Endothelial cell of umbilical vein (primary cell): Measurements from ENCODE around the gene PHF1. TPM values are rescaled to one million over a fixed set of nuclear protein-coding genes. Genes with fewer than 3 reads are reported as not detected.

Source experiments
- BruUV-seq: library from RNA; stranded (reverse); fragments of 400-500 nt; replicated peaks from 2 replicates; lab custom pipeline; 2021; lab: Mats Ljungman, UMichigan
- CTCF ChIA-PET: fragments of 300-600, 350-600 bp; sonication (Branson Sonifier 250); formaldehyde crosslinking; loops from one replicate; lab custom pipeline; 2021; ENCODE audit warnings: antibody characterized with exemption, inconsistent platforms; lab: Charles Lee
- POLR2A ChIA-PET: fragments of 300-600, 350-600 bp; sonication (Branson Sonifier 250); formaldehyde crosslinking; loops from one replicate; lab custom pipeline; 2021; ENCODE audit warnings: antibody characterized with exemption, inconsistent platforms; lab: Charles Lee
- DNase-seq: peaks from one replicate; pipeline ENCODE4 v3.0.0-alpha.2; 2011; ENCODE audit warnings: low read depth, low spot score
- FAIRE-seq: peaks from 2 replicates; lab custom pipeline; 2011; peaks lifted over from hg19 to GRCh38; lab: Jason Lieb, UNC
- H2AFZ ChIP-seq: 2 replicates; pipeline ENCODE4 v1.6.0; 2012; ENCODE audit warnings: low read depth, low read length, control low read depth, inconsistent platforms
- H3K27ac ChIP-seq: 2 replicates; pipeline ENCODE4 v1.5.1; 2011; ENCODE audit warnings: low read depth, mild to moderate bottlenecking, control low read depth, low read length, moderate library complexity; ENCODE audit not compliant: insufficient read depth
- H3K27me3 ChIP-seq, 2 experiments: 2 replicates each; pipeline versions ENCODE4 v1.6.0 to v1.6.1; 2011; ENCODE audit warnings: low read length in 2 of 2, mixed read lengths in 1 of 2; ENCODE audit not compliant: control insufficient read depth in 2 of 2, insufficient read depth in 2 of 2
- H3K36me3 ChIP-seq, 2 experiments: 2 replicates in 1 of 2; 3 replicates in 1 of 2; pipeline ENCODE4 v1.5.1; 2011; ENCODE audit warnings: low read length in 2 of 2, mild to moderate bottlenecking in 1 of 2, moderate library complexity in 1 of 2; ENCODE audit not compliant: control insufficient read depth in 2 of 2, insufficient read depth in 2 of 2; ENCODE audit errors: extremely low read depth in 1 of 2
- H3K4me1 ChIP-seq: 3 replicates; pipeline ENCODE4 v1.5.1; 2011; ENCODE audit warnings: mild to moderate bottlenecking, low read length; ENCODE audit not compliant: control insufficient read depth, insufficient read depth; ENCODE audit errors: extremely low read depth
- H3K4me2 ChIP-seq: 2 replicates; pipeline ENCODE4 v1.6.1; 2011; ENCODE audit warnings: low read length, control low read depth, mixed read lengths; ENCODE audit not compliant: insufficient read depth
- H3K4me3 ChIP-seq, 3 experiments: fragments of 200-600 bp in 1 of 3; sonication (generic), shearing (Covaris generic) in 1 of 3; replicated peaks in 1 of 3; 2 replicates each; pipeline ENCODE4 v1.5.1; 2011 to 2016; ENCODE audit warnings: control low read depth in 3 of 3, low read length in 3 of 3, mild to moderate bottlenecking in 2 of 3, inconsistent platforms in 1 of 3, low read depth in 1 of 3, moderate library complexity in 1 of 3; ENCODE audit not compliant: insufficient read depth in 1 of 3
- H3K79me2 ChIP-seq: 2 replicates; pipeline ENCODE4 v1.6.0; 2012; ENCODE audit warnings: low read length, inconsistent platforms; ENCODE audit not compliant: control insufficient read depth, insufficient read depth
- H3K9ac ChIP-seq: replicated peaks from 2 replicates; pipeline ENCODE3; 2011; ENCODE audit warnings: low read length, control low read depth; ENCODE audit not compliant: insufficient read depth; ENCODE audit errors: extremely low read depth
- H3K9me1 ChIP-seq: replicated peaks from 3 replicates; pipeline ENCODE4 v1.6.0; 2011; ENCODE audit warnings: mild to moderate bottlenecking, low read length; ENCODE audit not compliant: control insufficient read depth, insufficient read depth; ENCODE audit errors: extremely low read depth
- H3K9me3 ChIP-seq: replicated peaks from 2 replicates; pipeline ENCODE4 v1.5.1; 2012; ENCODE audit warnings: low read length, inconsistent platforms; ENCODE audit not compliant: control insufficient read depth, insufficient read depth
- H4K20me1 ChIP-seq: replicated peaks from 2 replicates; pipeline ENCODE3; 2011; ENCODE audit warnings: mild to moderate bottlenecking, low read length; ENCODE audit not compliant: control insufficient read depth, insufficient read depth; ENCODE audit errors: extremely low read depth
- CTCF ChIP-seq, 2 donors: IDR thresholded peaks; 1 replicate in 1 of 2; 2 replicates in 1 of 2; pipeline ENCODE4 v1.5.1; 2011; ENCODE audit warnings: low read length in 2 of 2, mild to moderate bottlenecking in 2 of 2, moderate library complexity in 2 of 2, control low read depth in 1 of 2, inconsistent platforms in 1 of 2, low read depth in 1 of 2; ENCODE audit not compliant: insufficient read depth in 1 of 2; ENCODE audit errors: extremely low read depth in 1 of 2
- EZH2 ChIP-seq: IDR thresholded peaks from 2 replicates; pipeline ENCODE4 v1.6.1; 2012; ENCODE audit warnings: borderline replicate concordance, low read depth, mild to moderate bottlenecking, moderate library complexity, low read length, inconsistent platforms; ENCODE audit not compliant: severe bottlenecking
- FOS ChIP-seq: IDR thresholded peaks from 2 replicates; pipeline ENCODE4 v1.6.1; 2011; ENCODE audit warnings: mild to moderate bottlenecking, low read length, moderate library complexity, borderline replicate concordance; ENCODE audit not compliant: insufficient read depth
- MAX ChIP-seq: IDR thresholded peaks from 2 replicates; pipeline ENCODE4 v1.6.1; 2011; ENCODE audit not compliant: insufficient read depth, insufficient read length
- POLR2A ChIP-seq: IDR thresholded peaks from 2 replicates; pipeline ENCODE4 v1.6.1; 2012; ENCODE audit warnings: low read depth, mild to moderate bottlenecking, control low read depth, low read length
- POLR2AphosphoS5 ChIP-seq: IDR thresholded peaks from 2 replicates; pipeline ENCODE4 v1.6.1; 2012; ENCODE audit warnings: low read depth, mild to moderate bottlenecking, control low read depth, low read length, moderate library complexity; ENCODE audit not compliant: insufficient read depth
- dilution Hi-C: fragments of 300-500 bp; cut with MboI; formaldehyde crosslinking; loops from one replicate; pipeline ENCODE4 v1.15.0; 2019; ENCODE audit warnings: low sequenced_read_pairs; ENCODE audit not compliant: extremely low pct_ligation_motif_present
- intact Hi-C: fragments of 100-400 bp; cut with micrococcal nuclease; formaldehyde crosslinking; loops from one replicate; pipeline ENCODE4 v1.10.0; 2022
- polyA plus RNA-seq, 4 experiments: library from polyadenylated mRNA; depleted of rRNA in 3 of 4; stranded (reverse) in 3 of 4; unstranded in 1 of 4; fragments of >200 nt; gene quantifications; 2 replicates each; pipeline versions ENCODE4 v1.2.1 to v1.2.3, GENCODE V29; 2011 to 2012; ENCODE audit warnings: missing spikeins in 1 of 4
- total RNA-seq: library from RNA; stranded (reverse); gene quantifications from 2 replicates; pipeline ENCODE4 v1.2.3, GENCODE V29; 2021

The PHF1 gene
- total and polyA plus RNA-seq, 2 donors (not counting 3 experiments of a cell fraction or from before 2014, with no cell fraction given) = 32.5 to 53.1 TPM

GRCh38 chr6:33425668-33426577, 15.1 kb downstream of the PHF1 start:
- peak overlapping the region; percentile 82 for H2AFZ ChIP-seq

More at GRCh38 chr6:33425668-33426577, 15.1 kb downstream of the PHF1 start:
- H3K9ac ChIP-seq = peak overlapping the region; percentile 60
- ChIA-PET POLR2A (interaction anchor here (0.8 kb wide), 1 partner anchor 108 kb away, joined by 3 read pairs; the partner anchor contains the start of gene ZBTB22), CTCF (interaction anchor here (0.5 to 2.5 kb wide), 15 partner anchors 10 to 728 kb away, joined by 3 to 15 read pairs (median 3); partner anchors contain the start of genes B3GALT4, CUTA and PHF1)
- dilution Hi-C loops (no loop called here), intact Hi-C loops (loop anchor here (1.0 to 5.0 kb wide), 5 partner anchors 9 to 155 kb away; partner anchors contain the start of genes BAK1, KIFC1, RPS18 and VPS52)
- H3K27ac ChIP-seq = peak overlapping the region; percentile 56
- FAIRE-seq (peak; percentile 85), DNase-seq (peak; percentile 85)
- H4K20me1 ChIP-seq = no peaks in the 10 kb centered on the region
- H3K9me1 ChIP-seq = no peaks in the 10 kb centered on the region
- H3K9me3 ChIP-seq = no peaks in the 10 kb centered on the region
- H3K4me1 ChIP-seq = peaks cover 26% of the 10 kb centered on the region
- H3K27me3 ChIP-seq = peaks cover 16% of the 10 kb centered on the region in 2 experiments
- peak; percentile 94 for TF ChIP-seq POLR2A
- TF ChIP-seq POLR2AphosphoS5 = peak; percentile 90
- peak; percentile 29 to 75 for TF ChIP-seq CTCF (IDR thresholded peaks at IDR 0.05; ENCODE audit: extremely low read depth in 1 of 2, insufficient read depth in 1 of 2, low read depth in 1 of 2, low read length in 2 of 2)
- peak; percentile 31 for TF ChIP-seq MAX
- TF ChIP-seq FOS = no peak
- no peak for TF ChIP-seq EZH2
- peak overlapping the region; percentile 54 to 70 (median 69) for H3K4me3 ChIP-seq
- BruUV-seq = TSS peak; percentile 56
- no peaks in the 10 kb centered on the region for H3K79me2 ChIP-seq
- peak overlapping the region; percentile 89 for H3K4me2 ChIP-seq
- no peaks in the 10 kb centered on the region for H3K36me3 ChIP-seq
